ENCODE results near the gene LMBR1.

LMBR1 gene

DNA sequence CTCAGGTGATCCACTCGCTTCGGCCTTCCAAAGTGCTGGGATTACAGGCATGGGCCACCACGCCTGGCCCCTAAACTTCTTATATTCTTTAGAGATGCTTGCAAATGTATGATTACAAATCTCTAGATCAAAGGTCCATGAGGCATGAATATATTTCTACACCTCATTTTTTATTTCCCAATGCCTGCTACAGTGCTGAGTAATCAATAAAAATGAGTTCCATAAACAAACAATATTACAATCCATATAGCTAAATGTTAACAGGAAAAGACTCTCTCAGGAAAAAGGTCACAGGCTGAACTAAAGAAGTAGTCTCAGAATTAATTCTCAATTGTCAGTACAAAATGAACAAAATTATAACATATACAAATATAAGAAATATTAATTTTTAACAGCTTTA, 90.8 kb downstream of the LMBR1 start:
- DNase-seq (ENCODE audit: low spot score) (no peak), FAIRE-seq (no peak)

DNA sequence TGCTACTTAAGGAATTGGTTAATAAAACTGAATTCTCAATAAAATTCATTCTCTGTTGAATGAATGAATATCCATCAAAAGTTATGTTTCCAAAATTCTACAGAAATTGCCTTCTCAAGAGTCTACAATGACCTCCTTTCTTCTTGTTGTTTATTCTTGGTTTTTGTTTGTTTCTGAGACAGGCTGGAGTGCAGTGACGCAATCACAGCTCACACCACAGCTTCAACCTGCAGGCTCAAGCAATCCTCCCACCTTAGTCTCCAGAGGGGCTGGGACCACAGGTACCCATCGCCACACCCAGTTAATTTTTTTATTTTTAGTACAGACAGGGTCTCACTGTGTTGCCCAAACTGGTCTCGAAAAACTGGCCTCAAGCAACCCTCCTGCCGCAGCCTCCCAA, 97.6 kb downstream of the LMBR1 start:
- no peak for DNase-seq (ENCODE audit: low spot score)
- no peak for FAIRE-seq

- FAIRE-seq (no peak), DNase-seq (ENCODE audit: low spot score) (no peak)
Measured at GRCh38 chr7:156793334-156793733, 99.6 kb downstream of the LMBR1 start.

DNA sequence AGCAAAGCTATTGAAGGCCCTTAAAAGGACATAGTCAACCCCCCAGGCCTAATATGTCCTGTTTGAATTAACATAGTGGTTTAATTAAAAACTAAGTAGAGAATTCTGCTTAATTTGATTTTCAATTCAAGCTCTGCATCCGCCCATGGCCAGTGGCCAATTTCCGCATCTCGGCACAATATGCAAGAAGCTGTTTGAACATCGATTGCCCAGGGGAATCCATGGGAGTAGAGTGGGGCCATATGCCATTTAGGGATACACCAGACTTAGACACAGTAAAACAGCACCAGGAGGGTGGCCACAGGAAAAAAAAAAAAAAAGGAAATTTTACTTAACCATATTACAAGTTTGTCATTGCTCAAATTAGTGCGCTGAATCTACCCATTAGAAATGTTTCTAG, 100.4 kb downstream of the LMBR1 start:
- no peak for DNase-seq (ENCODE audit: low spot score)
- FAIRE-seq: no peak

GRCh38 chr7:156791241-156791640, 101.7 kb downstream of the LMBR1 start:
- no peak for DNase-seq (ENCODE audit: low spot score)
- no peak for FAIRE-seq

GRCh38 chr7:156790264-156790663, 102.7 kb downstream of the LMBR1 start:
- no peak for FAIRE-seq

GRCh38 chr7:156785998-156786543, 106.9 kb downstream of the LMBR1 start:
- DNase-seq (ENCODE audit: low spot score) (no peak), FAIRE-seq (no peak)

More at GRCh38 chr7:156790264-156790663, 102.7 kb downstream of the LMBR1 start:
- DNase-seq (ENCODE audit: low spot score): no peak

DNA sequence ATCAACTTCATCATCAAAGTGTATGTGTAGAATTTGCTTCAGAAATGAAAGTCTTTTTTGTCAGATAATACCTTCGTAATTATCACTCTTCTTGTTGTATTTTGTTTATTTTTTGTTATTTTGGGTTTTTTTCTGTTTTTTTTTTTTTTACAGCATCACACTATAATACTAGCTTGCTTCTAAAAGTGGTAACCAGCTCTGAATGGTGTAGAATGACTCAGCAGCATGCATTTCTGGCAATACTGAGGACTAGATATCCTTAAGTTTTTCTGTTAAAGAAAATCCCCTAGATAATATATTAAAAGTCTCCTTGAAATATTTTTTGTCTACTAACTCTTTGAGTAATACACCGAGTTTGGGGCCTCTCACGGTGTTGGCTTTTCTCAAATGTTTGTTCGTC, 109.1 kb downstream of the LMBR1 start:
- no peak for DNase-seq (ENCODE audit: low spot score)
- no peak for FAIRE-seq

DNA sequence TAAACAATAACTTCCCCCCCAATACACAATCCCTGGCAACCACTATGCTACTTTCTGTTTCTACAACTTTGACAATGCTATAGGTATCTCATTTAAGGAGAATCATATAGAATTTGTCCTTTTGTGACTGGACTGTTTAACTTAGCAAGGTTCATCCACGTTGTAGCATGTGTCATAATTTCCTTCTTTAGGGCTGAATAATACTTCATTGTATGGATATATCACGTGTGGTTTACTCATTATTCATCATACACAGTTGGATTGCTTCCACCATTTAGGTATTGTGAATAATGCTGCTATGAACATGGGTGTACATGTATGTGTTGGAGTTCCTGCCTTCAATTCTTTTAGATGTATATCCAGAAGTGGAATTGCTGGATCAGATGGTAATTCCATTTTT, 111.0 kb downstream of the LMBR1 start:
- no peak for FAIRE-seq
- no peak for DNase-seq (ENCODE audit: low spot score)

- FAIRE-seq: no peak
Measured at GRCh38 chr7:156780724-156781455, 112.1 kb downstream of the LMBR1 start.

DNA sequence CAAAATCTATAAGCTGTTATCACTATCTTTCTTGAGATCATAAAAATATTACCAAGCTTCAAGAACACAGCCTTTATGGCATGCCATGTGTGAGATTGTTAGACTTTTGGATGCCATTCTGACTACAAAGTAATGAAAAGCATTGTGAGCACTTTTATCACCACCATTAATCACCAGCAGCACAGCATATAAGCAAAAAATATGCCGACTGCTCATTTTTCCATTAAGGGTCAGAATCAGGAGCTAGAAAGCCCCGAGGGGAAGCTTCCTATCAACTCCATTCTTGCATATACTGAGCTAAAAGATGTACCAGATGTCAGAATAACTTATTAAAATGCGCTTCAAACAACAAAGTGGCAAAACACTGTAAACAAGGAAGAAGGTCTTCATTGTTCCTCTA, 114.3 kb downstream of the LMBR1 start:
- no peak for FAIRE-seq
- no peak for DNase-seq (ENCODE audit: low spot score)

More at GRCh38 chr7:156780724-156781455, 112.1 kb downstream of the LMBR1 start:
- DNase-seq (ENCODE audit: low spot score): no peak

DNA sequence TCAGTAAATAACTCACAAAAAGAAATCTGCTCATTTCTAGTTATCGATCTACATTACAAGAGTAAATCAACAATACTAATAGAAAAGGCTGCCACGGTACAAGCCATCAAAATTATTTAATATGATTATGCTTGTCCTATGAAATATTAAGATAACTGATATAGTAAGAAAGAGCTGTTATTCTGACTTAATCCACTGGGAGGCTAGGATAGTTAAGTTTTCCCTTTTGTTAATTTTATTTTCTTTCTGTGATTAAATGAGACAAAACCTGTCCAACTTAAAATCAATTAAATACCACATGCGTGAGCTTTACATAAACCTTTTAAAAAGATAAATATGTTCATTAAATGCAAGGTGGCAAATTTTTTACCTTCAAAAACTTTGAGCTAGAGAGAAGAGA, 114.8 kb downstream of the LMBR1 start:
- DNase-seq (ENCODE audit: low spot score) (no peak), FAIRE-seq (no peak)

GRCh38 chr7:156777364-156778069, 115.5 kb downstream of the LMBR1 start:
- no peak for FAIRE-seq
- DNase-seq (ENCODE audit: low spot score): no peak

GRCh38 chr7:156776527-156776926, 116.5 kb downstream of the LMBR1 start:
- no peak for FAIRE-seq
- DNase-seq (ENCODE audit: low spot score): no peak

DNA sequence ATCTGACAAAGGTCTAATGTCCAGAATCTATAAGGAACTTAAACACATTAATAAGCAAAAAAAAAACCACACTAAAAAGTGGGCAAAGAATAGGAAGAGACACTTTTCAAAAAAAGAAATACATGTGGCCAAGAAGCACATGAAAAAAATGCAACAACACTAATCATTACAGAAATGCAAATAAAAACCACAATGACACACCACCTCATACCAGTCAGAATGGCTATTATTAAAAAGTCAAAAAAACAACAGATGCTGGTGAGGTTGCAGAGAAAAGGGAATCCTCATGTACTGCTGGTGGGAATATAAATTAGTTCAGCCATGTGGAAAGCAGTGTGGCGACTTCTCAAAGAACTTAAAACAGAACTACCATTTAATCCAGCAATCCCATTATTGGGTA, 119.0 kb downstream of the LMBR1 start:
- no peak for FAIRE-seq
- no peak for DNase-seq (ENCODE audit: low spot score)

- DNase-seq (ENCODE audit: low spot score) (no peak), FAIRE-seq (no peak)
Measured at GRCh38 chr7:156772725-156773124, 120.3 kb downstream of the LMBR1 start.

DNA sequence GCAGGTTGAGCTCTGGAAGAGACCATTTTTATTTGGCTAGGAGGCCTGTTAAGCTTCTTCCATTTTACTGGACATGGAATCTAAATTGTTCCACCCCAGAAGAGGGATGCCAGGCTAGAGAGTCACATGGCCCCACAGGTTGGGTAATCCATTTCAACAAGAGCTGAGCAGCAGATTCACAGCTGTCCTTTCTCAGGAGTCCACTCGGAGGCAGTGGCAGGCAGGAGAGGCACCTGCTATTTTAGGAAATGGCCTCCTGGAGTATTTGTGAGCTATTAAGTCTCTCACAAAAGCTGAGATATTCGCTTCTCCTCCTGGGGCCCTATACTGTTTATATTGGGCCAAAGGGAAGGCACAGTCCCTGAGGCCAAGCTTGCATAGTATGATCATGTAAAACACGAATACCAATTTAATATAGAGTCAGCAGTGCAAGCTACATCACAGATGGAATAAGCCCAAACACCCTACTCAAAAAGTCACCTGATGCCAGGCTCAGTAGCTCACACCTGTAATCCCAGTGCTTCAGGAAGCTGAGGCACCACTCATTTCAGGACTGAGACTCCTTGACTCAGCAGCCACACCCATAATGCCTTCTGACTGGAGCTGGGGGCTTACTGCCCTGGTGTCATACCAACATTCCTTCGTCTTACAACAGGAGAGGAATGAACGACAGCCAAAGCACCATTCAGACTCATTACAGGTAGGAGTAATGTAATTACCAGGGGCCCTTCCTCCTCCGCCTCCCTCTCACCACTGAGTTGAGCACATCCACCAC, 124.1 kb downstream of the LMBR1 start:
- DNase-seq (ENCODE audit: low spot score) (no peak), FAIRE-seq (no peak)

- FAIRE-seq (no peak), DNase-seq (ENCODE audit: low spot score) (no peak)
Measured at GRCh38 chr7:156766666-156767065, 126.3 kb downstream of the LMBR1 start.

- DNase-seq (ENCODE audit: low spot score) (no peak), FAIRE-seq (no peak)
Measured at GRCh38 chr7:156765901-156766656, 126.9 kb downstream of the LMBR1 start.

DNA sequence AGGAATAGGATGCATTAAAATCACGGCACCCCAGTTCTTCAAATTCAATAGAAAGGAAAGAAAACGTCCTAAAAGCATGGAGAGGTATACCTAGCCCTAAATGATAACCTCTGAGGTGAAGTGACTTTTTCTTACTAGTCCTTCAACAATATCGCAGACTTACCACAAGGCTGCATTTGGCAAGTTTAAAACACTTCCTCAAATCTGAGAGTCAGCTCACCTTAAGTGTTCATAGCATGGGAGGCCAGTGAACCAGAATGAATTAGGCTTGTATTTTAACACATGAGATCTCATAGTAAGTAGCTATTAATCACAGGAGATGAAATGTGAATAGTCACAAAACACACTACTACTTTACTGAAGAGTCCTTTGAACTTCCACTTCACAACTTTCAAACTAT, 128.2 kb downstream of the LMBR1 start:
- DNase-seq (ENCODE audit: low spot score): no peak
- no peak for FAIRE-seq

GRCh38 chr7:156764016-156764669, 128.8 kb downstream of the LMBR1 start:
- peak; percentile 57 for FAIRE-seq
- peak; percentile 44 for DNase-seq (ENCODE audit: low spot score)

All from RCC 7860 (cell line).